Keratinocyte (primary cell): Measurements from ENCODE around the gene TRIP4.

Experiments
- EZH2 ChIP-seq: IDR thresholded peaks from one replicate; pipeline ENCODE4 v1.6.1; 2012; ENCODE audit warnings: inconsistent platforms, mild to moderate bottlenecking, low read length, moderate library complexity
- TF ChIP-seq, protein P1 (sequence below), 3 experiments: IDR thresholded peaks in 1 of 3; conservative IDR thresholded peaks in 1 of 3; optimal IDR thresholded peaks in 1 of 3; 2 replicates in 2 of 3; 3 replicates in 1 of 3; pipeline versions ENCODE3 to v1.5.1; 2011; ENCODE audit warnings: low read length in 3 of 3, mild to moderate bottlenecking in 3 of 3, moderate library complexity in 2 of 3, control low read depth in 1 of 3, inconsistent platforms in 1 of 3; ENCODE audit not compliant: insufficient read depth in 2 of 3; ENCODE audit errors: extremely low read depth in 1 of 3

DNA sequence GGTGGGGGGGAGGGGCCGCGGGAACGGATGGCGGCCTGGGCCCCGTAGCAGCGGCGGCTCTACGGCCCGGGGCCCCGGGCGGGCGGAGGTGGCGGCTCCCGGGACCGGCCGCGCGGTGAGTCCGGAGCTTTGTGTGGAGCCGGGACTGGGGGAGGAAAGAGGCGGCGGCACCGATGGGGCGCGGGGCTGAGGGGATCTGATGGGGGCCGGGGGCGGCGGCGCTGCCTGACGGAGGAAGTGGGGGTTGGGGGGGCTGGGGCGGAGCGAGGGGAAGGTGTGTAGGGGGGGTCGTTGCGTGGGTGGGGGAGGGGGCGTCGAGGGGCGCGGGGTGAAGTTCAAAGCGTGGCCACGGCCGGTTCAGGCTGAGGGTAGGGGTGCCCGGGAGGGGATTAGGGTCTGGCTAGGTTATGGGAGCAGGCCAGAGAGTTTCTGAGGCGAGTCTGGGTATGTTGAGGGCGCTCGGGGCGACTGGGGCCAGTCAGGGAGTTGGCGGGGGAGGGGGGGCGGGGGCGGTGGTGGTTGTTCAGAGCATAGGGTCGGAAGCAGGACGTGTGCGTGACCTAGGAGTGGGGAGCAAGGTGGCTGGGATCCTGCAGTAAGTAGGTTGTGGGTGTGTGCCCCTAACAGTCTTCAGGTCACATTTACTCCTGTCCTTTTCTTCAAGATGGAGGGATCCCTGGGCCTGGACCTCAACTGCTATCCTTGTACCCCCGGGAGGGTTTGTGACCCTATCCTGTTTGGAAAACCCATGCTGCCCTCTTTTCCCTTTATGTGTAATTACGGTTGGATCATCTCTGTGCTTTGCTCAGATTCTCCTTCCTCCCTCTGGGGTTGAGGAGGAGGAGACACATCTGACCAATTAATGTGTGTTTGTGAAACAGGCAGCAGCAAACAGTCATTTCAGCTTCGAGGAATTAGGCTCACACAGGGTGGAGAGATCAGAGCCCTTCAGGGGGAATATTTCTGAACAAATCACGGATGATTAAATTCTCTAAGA lies 73.4 kb downstream of the TRIP4 start:
- TF ChIP-seq, protein P1, sequence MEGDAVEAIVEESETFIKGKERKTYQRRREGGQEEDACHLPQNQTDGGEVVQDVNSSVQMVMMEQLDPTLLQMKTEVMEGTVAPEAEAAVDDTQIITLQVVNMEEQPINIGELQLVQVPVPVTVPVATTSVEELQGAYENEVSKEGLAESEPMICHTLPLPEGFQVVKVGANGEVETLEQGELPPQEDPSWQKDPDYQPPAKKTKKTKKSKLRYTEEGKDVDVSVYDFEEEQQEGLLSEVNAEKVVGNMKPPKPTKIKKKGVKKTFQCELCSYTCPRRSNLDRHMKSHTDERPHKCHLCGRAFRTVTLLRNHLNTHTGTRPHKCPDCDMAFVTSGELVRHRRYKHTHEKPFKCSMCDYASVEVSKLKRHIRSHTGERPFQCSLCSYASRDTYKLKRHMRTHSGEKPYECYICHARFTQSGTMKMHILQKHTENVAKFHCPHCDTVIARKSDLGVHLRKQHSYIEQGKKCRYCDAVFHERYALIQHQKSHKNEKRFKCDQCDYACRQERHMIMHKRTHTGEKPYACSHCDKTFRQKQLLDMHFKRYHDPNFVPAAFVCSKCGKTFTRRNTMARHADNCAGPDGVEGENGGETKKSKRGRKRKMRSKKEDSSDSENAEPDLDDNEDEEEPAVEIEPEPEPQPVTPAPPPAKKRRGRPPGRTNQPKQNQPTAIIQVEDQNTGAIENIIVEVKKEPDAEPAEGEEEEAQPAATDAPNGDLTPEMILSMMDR (optimal IDR thresholded peaks at IDR 0.05 in 1 of 3, IDR thresholded peaks at IDR 0.05 in 1 of 3, conservative IDR thresholded peaks at IDR 0.05 in 1 of 3; ENCODE audit: extremely low read depth in 1 of 3, insufficient read depth in 2 of 3, low read length in 3 of 3), result peak in 1 of 3 experiments; percentile 9
- no peak for TF ChIP-seq EZH2
